Fibroblast of lung (primary cell): ENCODE measurements around the gene PHRF1. TPM values are rescaled to one million over a fixed set of nuclear protein-coding genes. Genes with fewer than 3 reads are reported as not detected.

ENCODE experiments used
- DNase-seq, 2 donors: peaks; one replicate each; pipeline versions ENCODE4 v3.0.0 to v3.0.0-alpha.2; 2010; ENCODE audit warnings: low read depth in 2 of 2
- H2AFZ ChIP-seq: 2 replicates; pipeline ENCODE4 v1.5.1; 2012; ENCODE audit warnings: low read length, control low read depth, inconsistent platforms
- H3K27ac ChIP-seq: 2 replicates; pipeline ENCODE4 v1.5.1; 2011; ENCODE audit warnings: low read length, control low read depth; ENCODE audit not compliant: insufficient read depth
- H3K27me3 ChIP-seq: 2 replicates; pipeline ENCODE4 v1.5.1; 2011; ENCODE audit warnings: mild to moderate bottlenecking, low read length; ENCODE audit not compliant: control insufficient read depth, insufficient read depth
- H3K36me3 ChIP-seq: 2 replicates; pipeline ENCODE4 v1.5.1; 2011; ENCODE audit warnings: low read length; ENCODE audit not compliant: control insufficient read depth, insufficient read depth
- H3K4me1 ChIP-seq: 2 replicates; pipeline ENCODE4 v1.5.1; 2011; ENCODE audit warnings: low read length; ENCODE audit not compliant: control insufficient read depth, insufficient read depth; ENCODE audit errors: extremely low read depth
- H3K4me2 ChIP-seq: 2 replicates; pipeline ENCODE4 v1.5.1; 2011; ENCODE audit warnings: low read length, control low read depth; ENCODE audit not compliant: insufficient read depth; ENCODE audit errors: extremely low read depth
- H3K4me3 ChIP-seq, 4 experiments: fragments of 200-600 bp in 1 of 4; sonication (generic) in 1 of 4; replicated peaks in 1 of 4; 2 replicates each; pipeline ENCODE4 v1.5.1; 2011 to 2016; ENCODE audit warnings: low read length in 4 of 4, low read depth in 3 of 4, mild to moderate bottlenecking in 3 of 4, control low read depth in 2 of 4, inconsistent platforms in 1 of 4, mixed read lengths in 1 of 4; ENCODE audit not compliant: insufficient read depth in 1 of 4; ENCODE audit errors: control extremely low read depth in 1 of 4
- H3K79me2 ChIP-seq: 2 replicates; pipeline ENCODE4 v1.5.1; 2012; ENCODE audit warnings: mild to moderate bottlenecking, low read length, inconsistent platforms; ENCODE audit not compliant: control insufficient read depth, insufficient read depth
- H3K9ac ChIP-seq: 2 replicates; pipeline ENCODE4 v1.5.1; 2011; ENCODE audit warnings: mild to moderate bottlenecking, low read length, control low read depth; ENCODE audit not compliant: insufficient read depth
- H3K9me3 ChIP-seq: 2 replicates; pipeline ENCODE4 v1.5.1; 2012; ENCODE audit warnings: low read depth, low read length; ENCODE audit not compliant: control insufficient read depth, insufficient read depth
- H4K20me1 ChIP-seq: 2 replicates; pipeline ENCODE4 v1.5.1; 2011; ENCODE audit warnings: low read length; ENCODE audit not compliant: control insufficient read depth, insufficient read depth; ENCODE audit errors: extremely low read depth
- EZH2 ChIP-seq: IDR thresholded peaks from 2 replicates; pipeline ENCODE4 v1.5.1; 2012; ENCODE audit warnings: low read length, control low read depth, mild to moderate bottlenecking; ENCODE audit errors: missing control alignments
- polyA plus RNA-seq, 2 donors: library from polyadenylated mRNA; depleted of rRNA in 1 of 2; stranded (reverse) in 1 of 2; unstranded in 1 of 2; fragments of >200 nt; gene quantifications; 2 replicates each; pipeline ENCODE4 v1.2.1, GENCODE V29; 2011 to 2012; ENCODE audit warnings: missing spikeins in 1 of 2
- total RNA-seq: library from RNA; depleted of rRNA; stranded (reverse); fragments of >200 nt; gene quantifications from 2 replicates; pipeline ENCODE4 v1.2.1, GENCODE V29; 2014
- TF ChIP-seq, protein P1 (sequence below), 2 donors: IDR thresholded peaks in 1 of 2; conservative IDR thresholded peaks in 1 of 2; 1 replicate in 1 of 2; 2 replicates in 1 of 2; pipeline ENCODE4 v1.5.1; 2011 to 2012; ENCODE audit warnings: low read length in 2 of 2, control low read depth in 1 of 2, inconsistent platforms in 1 of 2, low read depth in 1 of 2, mild to moderate bottlenecking in 1 of 2

Gene PHRF1
- total and polyA plus RNA-seq, 2 donors (not counting 1 experiment from before 2014, with no cell fraction given): 5.9 to 16.8 TPM

DNA sequence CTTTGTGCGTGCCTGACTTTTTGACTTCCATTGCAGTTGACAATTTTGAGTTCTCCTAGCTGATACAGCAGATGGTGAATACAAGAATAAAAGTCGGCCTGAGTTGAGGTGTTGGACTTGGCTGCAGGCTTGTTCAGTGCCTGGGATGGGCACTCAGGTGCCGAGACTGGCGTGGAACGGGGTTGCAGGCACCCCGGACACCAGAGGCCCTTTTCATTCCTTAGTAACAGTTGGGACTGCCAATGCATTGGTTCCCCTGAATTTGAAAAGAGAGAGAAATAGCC is 1.3 kb downstream of the PHRF1 start:
- Histone ChIP-seq H3K36me3 (peaks cover 9% of the 10 kb centered on the region), H3K27me3 (no peaks in the 10 kb centered on the region), H3K4me3 (peak overlapping the region; percentile 76 to 96 (median 95)), H4K20me1 (no peaks in the 10 kb centered on the region), H3K9ac (peak overlapping the region; percentile 98), H3K9me3 (no peaks in the 10 kb centered on the region), H2AFZ (no peak overlapping the region), H3K27ac (peak overlapping the region; percentile 90), H3K79me2 (peaks cover 55% of the 10 kb centered on the region), H3K4me1 (peaks cover 3% of the 10 kb centered on the region), H3K4me2 (peak overlapping the region; percentile 95)
- DNase-seq: no peak
- TF ChIP-seq, protein P1, sequence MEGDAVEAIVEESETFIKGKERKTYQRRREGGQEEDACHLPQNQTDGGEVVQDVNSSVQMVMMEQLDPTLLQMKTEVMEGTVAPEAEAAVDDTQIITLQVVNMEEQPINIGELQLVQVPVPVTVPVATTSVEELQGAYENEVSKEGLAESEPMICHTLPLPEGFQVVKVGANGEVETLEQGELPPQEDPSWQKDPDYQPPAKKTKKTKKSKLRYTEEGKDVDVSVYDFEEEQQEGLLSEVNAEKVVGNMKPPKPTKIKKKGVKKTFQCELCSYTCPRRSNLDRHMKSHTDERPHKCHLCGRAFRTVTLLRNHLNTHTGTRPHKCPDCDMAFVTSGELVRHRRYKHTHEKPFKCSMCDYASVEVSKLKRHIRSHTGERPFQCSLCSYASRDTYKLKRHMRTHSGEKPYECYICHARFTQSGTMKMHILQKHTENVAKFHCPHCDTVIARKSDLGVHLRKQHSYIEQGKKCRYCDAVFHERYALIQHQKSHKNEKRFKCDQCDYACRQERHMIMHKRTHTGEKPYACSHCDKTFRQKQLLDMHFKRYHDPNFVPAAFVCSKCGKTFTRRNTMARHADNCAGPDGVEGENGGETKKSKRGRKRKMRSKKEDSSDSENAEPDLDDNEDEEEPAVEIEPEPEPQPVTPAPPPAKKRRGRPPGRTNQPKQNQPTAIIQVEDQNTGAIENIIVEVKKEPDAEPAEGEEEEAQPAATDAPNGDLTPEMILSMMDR (conservative IDR thresholded peaks at IDR 0.05 in 1 of 2, IDR thresholded peaks at IDR 0.05 in 1 of 2; ENCODE audit: low read depth in 1 of 2, low read length in 2 of 2): no peak
- no peak for TF ChIP-seq EZH2

DNA sequence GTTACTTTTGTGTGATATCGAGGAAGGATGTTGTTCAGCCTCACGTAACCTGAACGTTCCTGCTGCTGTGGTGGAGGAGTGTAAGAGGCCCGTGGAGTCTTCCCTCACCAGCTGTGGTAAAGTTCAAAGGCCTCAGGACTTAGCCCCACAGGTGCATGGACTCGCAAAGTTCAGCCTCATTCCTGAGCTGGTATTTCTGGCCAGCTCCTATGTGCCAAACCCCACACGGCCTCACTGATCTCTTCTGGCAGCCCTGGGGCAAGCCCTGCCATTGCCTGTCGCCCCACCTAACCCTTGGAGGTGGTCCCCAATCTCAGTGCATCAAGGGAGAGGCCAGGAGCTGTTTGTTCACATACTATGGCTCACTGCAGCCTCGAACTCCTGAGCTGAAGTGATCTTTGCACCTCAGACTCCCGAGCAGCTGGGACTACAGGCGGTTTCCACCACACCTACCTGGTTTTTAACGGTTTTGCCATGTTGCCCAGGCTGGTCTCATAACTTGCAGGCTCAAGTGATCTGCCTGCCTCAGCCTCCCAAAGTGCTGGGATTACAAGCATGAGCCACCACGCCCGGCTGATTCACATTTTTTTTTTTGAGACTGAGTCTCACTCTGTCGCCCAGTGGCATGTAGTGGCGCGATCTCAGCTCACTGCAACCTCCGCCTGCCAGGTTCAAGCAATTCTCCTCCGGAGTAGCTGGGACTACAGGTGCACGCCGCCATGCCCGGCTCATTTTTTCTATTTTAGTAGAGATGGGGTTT is 2.2 kb downstream of the PHRF1 start:
- Histone ChIP-seq H3K27me3 (no peaks in the 10 kb centered on the region), H3K27ac (no peak overlapping the region), H2AFZ (no peak overlapping the region), H3K36me3 (peaks cover 10% of the 10 kb centered on the region), H3K9me3 (no peaks in the 10 kb centered on the region), H4K20me1 (no peaks in the 10 kb centered on the region), H3K4me3 (peak overlapping the region; percentile 76 to 96 (median 95)), H3K4me1 (peaks cover 3% of the 10 kb centered on the region), H3K79me2 (peaks cover 57% of the 10 kb centered on the region), H3K4me2 (peak overlapping the region; percentile 95), H3K9ac (no peak overlapping the region)
- TF ChIP-seq EZH2: no peak
- TF ChIP-seq, protein P1 (conservative IDR thresholded peaks at IDR 0.05 in 1 of 2, IDR thresholded peaks at IDR 0.05 in 1 of 2; ENCODE audit: low read depth in 1 of 2, low read length in 2 of 2): no peak
- no peak for DNase-seq

DNA sequence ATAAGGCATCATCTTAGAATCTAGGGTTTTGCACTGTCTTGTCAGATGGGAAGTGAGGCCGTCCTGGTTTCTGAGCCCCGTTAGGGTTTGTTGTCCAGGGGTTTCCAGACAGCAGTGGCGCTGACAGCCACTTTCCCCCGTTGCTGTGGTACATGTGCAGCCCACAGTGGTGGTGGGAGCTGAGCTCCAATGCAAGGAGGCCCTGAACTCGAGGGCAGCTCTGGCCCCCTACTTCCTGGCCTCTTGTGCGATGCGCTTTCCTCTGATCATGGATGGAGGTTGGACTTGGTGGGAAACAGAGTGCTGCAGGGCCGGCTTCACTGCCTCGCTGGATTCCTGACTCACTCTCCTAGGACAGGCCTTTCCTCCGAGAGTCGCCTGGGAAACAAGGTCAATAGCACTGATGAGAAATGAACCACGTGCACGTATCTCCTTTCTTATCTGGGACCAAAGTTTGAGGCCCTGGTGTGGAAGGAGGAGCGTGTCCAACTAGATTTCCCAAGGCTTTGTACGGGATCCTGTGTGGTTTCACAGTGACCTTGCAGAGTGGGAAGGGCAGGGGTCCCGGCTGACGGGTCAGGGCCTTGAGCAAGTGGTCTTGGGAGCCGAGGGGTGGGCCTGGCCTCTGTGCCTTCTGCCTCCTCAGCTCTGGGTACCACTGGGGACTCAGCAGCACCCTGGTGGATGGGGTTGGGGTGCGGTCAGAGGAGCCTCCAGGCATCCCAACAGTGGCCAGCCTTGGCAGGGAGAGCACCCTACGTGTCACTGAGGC is 3.7 kb downstream of the PHRF1 start:
- Histone ChIP-seq H2AFZ (no peak overlapping the region), H3K27ac (no peak overlapping the region), H3K9me3 (no peaks in the 10 kb centered on the region), H3K4me3 (no peak overlapping the region), H3K4me1 (peaks cover 3% of the 10 kb centered on the region), H4K20me1 (no peaks in the 10 kb centered on the region), H3K36me3 (peaks cover 14% of the 10 kb centered on the region), H3K27me3 (no peaks in the 10 kb centered on the region), H3K4me2 (no peak overlapping the region), H3K79me2 (peaks cover 67% of the 10 kb centered on the region), H3K9ac (no peak overlapping the region)
- TF ChIP-seq EZH2: no peak
- TF ChIP-seq, protein P1 (conservative IDR thresholded peaks at IDR 0.05 in 1 of 2, IDR thresholded peaks at IDR 0.05 in 1 of 2; ENCODE audit: low read depth in 1 of 2, low read length in 2 of 2): no peak
- peak in 1 of 2 donors; percentile 27 for DNase-seq
